HL-60 (cell line): ENCODE data around the gene STAT5B.

Source experiments
- DNase-seq, 2 experiments: peaks; one replicate each; pipeline ENCODE4 v3.0.0-alpha.2; 2010 to 2020; ENCODE audit warnings: low read depth in 1 of 2, low spot score in 1 of 2
- H3K27ac ChIP-seq: fragments of 250-450 bp; sonication (Bioruptor Pico); replicated peaks from 2 replicates; pipeline ENCODE4 v1.5.1; 2020; ENCODE audit warnings: mild to moderate bottlenecking, moderate library complexity
- H3K27me3 ChIP-seq: fragments of 250-450 bp; sonication (Bioruptor Pico); 2 replicates; pipeline ENCODE4 v1.5.1; 2021; ENCODE audit warnings: mild to moderate bottlenecking, moderate library complexity; ENCODE audit not compliant: insufficient read depth, poor library complexity, severe bottlenecking
- H3K4me3 ChIP-seq: replicated peaks from 2 replicates; pipeline ENCODE4 v1.5.1; 2011; ENCODE audit warnings: mild to moderate bottlenecking, control low read depth, low read length; ENCODE audit not compliant: insufficient read depth
- GABPA ChIP-seq: IDR thresholded peaks from 2 replicates; pipeline ENCODE4 v1.6.1; 2012; ENCODE audit warnings: low read depth
- POLR2AphosphoS5 ChIP-seq: IDR thresholded peaks from 2 replicates; pipeline ENCODE4 v1.6.1; 2012; ENCODE audit warnings: low read depth
- SPI1 ChIP-seq: IDR thresholded peaks from 2 replicates; pipeline ENCODE4 v1.6.1; 2012; ENCODE audit warnings: low read depth, mild to moderate bottlenecking, borderline replicate concordance
- TF ChIP-seq, protein P1 (sequence below): IDR thresholded peaks from one replicate; pipeline ENCODE4 v1.5.1; 2011; ENCODE audit warnings: low read length, control low read depth, inconsistent platforms; ENCODE audit not compliant: insufficient read depth
- TF ChIP-seq, protein P2 (sequence below): IDR thresholded peaks from 2 replicates; pipeline ENCODE4 v1.6.1; 2012; ENCODE audit warnings: low read depth; ENCODE audit not compliant: insufficient replicate concordance

Gene STAT5B

GRCh38 chr17:42279776-42280630, 3.8 kb upstream of the STAT5B start:
- no peak for DNase-seq
- TF ChIP-seq GABPA, result no peak
- TF ChIP-seq, protein P1, sequence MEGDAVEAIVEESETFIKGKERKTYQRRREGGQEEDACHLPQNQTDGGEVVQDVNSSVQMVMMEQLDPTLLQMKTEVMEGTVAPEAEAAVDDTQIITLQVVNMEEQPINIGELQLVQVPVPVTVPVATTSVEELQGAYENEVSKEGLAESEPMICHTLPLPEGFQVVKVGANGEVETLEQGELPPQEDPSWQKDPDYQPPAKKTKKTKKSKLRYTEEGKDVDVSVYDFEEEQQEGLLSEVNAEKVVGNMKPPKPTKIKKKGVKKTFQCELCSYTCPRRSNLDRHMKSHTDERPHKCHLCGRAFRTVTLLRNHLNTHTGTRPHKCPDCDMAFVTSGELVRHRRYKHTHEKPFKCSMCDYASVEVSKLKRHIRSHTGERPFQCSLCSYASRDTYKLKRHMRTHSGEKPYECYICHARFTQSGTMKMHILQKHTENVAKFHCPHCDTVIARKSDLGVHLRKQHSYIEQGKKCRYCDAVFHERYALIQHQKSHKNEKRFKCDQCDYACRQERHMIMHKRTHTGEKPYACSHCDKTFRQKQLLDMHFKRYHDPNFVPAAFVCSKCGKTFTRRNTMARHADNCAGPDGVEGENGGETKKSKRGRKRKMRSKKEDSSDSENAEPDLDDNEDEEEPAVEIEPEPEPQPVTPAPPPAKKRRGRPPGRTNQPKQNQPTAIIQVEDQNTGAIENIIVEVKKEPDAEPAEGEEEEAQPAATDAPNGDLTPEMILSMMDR, result no peak
- TF ChIP-seq, protein P2, sequence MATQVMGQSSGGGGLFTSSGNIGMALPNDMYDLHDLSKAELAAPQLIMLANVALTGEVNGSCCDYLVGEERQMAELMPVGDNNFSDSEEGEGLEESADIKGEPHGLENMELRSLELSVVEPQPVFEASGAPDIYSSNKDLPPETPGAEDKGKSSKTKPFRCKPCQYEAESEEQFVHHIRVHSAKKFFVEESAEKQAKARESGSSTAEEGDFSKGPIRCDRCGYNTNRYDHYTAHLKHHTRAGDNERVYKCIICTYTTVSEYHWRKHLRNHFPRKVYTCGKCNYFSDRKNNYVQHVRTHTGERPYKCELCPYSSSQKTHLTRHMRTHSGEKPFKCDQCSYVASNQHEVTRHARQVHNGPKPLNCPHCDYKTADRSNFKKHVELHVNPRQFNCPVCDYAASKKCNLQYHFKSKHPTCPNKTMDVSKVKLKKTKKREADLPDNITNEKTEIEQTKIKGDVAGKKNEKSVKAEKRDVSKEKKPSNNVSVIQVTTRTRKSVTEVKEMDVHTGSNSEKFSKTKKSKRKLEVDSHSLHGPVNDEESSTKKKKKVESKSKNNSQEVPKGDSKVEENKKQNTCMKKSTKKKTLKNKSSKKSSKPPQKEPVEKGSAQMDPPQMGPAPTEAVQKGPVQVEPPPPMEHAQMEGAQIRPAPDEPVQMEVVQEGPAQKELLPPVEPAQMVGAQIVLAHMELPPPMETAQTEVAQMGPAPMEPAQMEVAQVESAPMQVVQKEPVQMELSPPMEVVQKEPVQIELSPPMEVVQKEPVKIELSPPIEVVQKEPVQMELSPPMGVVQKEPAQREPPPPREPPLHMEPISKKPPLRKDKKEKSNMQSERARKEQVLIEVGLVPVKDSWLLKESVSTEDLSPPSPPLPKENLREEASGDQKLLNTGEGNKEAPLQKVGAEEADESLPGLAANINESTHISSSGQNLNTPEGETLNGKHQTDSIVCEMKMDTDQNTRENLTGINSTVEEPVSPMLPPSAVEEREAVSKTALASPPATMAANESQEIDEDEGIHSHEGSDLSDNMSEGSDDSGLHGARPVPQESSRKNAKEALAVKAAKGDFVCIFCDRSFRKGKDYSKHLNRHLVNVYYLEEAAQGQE, result no peak
- TF ChIP-seq SPI1, result no peak
- TF ChIP-seq POLR2AphosphoS5, result no peak
- H3K27me3 ChIP-seq, result no peaks in the 10 kb centered on the region
- H3K27ac ChIP-seq, result no peak overlapping the region
- H3K4me3 ChIP-seq, result no peak overlapping the region

DNA sequence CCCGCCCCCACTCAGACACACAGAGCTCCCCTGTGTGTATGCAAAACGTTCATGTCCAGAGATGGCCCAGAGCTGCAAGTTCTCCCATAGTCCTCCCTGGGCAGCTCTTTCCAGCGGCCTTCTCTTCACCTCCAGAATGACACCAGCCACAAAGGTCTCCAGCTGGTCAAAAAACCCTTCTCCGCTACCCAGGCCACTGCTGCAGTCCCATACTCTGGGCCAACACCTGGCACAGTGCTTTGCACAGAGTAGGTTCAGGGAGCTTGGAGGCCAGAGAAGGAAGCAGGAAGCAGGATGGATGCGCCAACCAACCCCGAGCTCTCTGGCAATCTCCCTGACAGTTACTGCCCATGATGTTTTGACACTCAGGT, 1.1 kb upstream of the STAT5B start:
- Histone ChIP-seq H3K4me3 (no peak overlapping the region), H3K27ac (no peak overlapping the region; the same call in 1 of the 2 replicates), H3K27me3 (no peaks in the 10 kb centered on the region)
- TF ChIP-seq SPI1 (no peak), POLR2AphosphoS5 (no peak), GABPA (no peak)
- TF ChIP-seq, protein P2, result no peak
- TF ChIP-seq, protein P1, result no peak
- no peak for DNase-seq

DNA sequence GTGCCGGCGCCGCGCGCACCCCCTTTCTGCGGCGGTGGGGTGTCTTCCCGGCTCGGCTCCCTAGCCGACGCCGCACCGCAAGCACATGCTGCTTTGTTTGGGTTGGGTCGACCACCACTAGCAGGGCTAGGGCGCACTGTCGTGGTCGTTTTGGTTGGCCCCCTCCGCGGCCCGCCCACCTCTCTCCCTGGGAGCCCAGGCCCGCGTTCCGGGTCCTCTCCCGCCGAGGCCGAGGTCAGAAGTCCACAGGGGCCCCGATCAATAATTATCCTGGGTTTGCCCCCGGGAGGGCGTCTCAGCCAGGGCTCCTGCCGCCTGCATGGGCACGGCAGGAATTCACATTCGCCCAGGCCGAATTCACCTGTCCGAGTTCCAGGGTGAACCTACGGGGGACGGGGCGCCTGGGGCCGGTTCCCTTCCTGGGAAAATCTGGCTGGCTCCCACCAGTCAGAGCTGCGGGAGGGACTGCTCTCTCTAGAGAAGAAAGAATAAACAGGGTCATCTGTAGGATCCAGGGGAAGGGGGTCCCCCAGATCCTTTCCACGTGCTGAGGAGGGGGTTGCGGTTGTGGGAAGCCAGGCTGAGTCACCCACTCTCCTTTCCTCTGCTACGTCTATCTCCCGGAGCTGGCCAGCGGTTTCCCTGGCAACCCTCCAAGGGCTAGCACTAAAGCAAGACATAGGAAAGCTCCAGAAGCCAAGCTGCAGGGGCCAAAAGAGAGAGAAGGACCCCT, 584 bp upstream of the STAT5B start:
- peak in 1 of 2 experiments; percentile 41 for DNase-seq
- H3K4me3 ChIP-seq, result peak overlapping the region; percentile 47
- peak overlapping the region; percentile 61 for H3K27ac ChIP-seq
- no peak for TF ChIP-seq SPI1
- TF ChIP-seq, protein P2, result no peak
- TF ChIP-seq, protein P1, result no peak
- TF ChIP-seq POLR2AphosphoS5, result no peak; the same call in 1 of the 2 replicates
- TF ChIP-seq GABPA, result no peak
- no peaks in the 10 kb centered on the region for H3K27me3 ChIP-seq
